Hematopoietic multipotent progenitor cell treated with erythropoietin and hydrocortisone succinate and interleukin-3 and kit ligand, for 4 days (in vitro differentiated cells): ENCODE measurements around the gene RAD51B.

ENCODE experiments used
- DNase-seq: peaks from one replicate; pipeline ENCODE4 v3.0.0-alpha.2; 2015

Gene RAD51B

GRCh38 chr14:68477461-68478085 is 658.0 kb downstream of the RAD51B start:
- DNase-seq, result no peak

DNA sequence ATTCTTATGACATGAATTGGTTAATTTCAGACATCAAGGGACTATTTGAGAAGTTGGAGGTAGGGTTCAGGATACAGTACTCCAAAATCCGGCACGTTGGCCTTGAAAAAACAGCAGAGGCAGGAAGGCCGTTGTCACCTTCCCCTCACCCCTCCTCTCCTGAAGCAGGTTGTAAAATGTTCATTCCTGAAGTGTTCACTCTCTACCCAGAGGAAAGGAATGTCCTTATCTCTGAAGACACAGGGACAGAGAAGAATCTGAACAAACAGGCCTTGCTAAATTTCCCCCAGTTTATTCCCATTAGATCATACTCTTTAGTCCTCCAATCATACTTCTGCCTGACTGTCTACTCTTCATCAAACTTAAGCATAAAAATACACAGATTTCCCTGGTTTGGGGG is 659.7 kb downstream of the RAD51B start:
- DNase-seq, result no peak

GRCh38 chr14:68482018-68482417 is 662.4 kb downstream of the RAD51B start:
- DNase-seq, result no peak

DNA sequence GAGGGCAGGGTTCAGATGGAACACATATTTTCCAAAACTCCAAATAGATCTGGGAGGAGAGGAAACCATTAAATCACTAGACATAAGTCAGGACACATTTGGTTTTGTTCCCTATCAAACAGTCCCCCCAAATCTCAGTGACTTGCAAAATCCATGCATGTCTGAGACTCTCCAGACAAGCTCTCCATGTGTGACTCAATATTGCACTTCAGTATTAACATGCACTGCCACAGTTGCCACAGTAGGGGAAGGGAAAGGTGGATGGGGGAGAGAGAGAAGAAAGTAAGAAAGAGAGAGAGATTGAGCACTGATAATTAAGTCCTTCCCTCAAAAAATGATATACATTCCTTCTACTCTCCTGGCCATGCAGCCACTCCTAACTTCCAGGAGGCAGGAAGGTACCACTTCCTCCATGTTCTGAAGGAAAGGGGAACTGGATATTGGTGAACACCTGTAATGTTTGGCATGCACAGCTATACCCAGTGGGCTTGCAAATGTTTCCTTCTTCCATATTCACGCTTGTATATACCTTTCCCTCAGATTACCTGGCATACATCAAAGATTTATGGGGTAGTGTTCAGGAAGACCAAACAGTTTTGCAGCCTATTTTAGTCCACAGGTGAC is 663.3 kb downstream of the RAD51B start:
- no peak for DNase-seq

DNA sequence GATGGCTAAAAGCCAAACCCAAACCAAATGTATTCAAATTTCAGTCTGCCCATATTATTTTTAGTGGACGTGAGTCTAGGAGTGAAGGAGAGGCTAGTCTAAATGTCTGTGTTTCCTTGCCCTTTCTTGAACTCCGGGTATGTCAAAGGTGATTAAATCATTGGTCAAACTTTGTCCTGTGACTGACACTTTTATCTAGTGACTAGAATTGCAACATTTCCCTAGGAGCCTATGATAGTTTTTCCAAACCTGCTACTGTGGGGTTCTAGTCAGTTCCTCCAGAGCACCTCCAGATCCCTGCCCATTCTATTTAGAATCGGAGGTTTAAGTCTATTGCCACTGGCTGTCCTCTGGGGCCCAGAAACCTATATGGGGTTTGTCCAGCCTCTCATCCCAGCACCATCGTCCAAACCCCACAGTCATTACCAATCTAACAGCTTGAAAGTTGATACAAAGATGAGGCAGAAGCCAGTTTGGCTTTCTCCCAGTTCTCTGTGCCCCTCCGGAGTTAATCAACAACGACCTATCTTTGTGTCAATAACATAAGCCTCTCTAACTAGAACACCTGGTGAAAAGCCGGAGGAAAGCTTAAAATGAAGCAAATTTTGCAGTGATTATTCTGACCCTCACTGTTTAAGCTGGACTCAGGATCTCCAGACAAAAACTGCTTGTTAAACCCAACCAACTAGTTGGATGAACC is 666.6 kb downstream of the RAD51B start:
- DNase-seq, result no peak

- no peak for DNase-seq
These were observed 667.2 kb downstream of the RAD51B start for GRCh38 chr14:68486809-68487208.

- DNase-seq, result no peak
These were observed 668.4 kb downstream of the RAD51B start for GRCh38 chr14:68487805-68488590.

- no peak for DNase-seq
These were observed 672.2 kb downstream of the RAD51B start for GRCh38 chr14:68491793-68492192.

GRCh38 chr14:68492381-68493151 is 673.0 kb downstream of the RAD51B start:
- no peak for DNase-seq

- no peak for DNase-seq
These were observed 673.8 kb downstream of the RAD51B start for GRCh38 chr14:68493152-68493911.

DNA sequence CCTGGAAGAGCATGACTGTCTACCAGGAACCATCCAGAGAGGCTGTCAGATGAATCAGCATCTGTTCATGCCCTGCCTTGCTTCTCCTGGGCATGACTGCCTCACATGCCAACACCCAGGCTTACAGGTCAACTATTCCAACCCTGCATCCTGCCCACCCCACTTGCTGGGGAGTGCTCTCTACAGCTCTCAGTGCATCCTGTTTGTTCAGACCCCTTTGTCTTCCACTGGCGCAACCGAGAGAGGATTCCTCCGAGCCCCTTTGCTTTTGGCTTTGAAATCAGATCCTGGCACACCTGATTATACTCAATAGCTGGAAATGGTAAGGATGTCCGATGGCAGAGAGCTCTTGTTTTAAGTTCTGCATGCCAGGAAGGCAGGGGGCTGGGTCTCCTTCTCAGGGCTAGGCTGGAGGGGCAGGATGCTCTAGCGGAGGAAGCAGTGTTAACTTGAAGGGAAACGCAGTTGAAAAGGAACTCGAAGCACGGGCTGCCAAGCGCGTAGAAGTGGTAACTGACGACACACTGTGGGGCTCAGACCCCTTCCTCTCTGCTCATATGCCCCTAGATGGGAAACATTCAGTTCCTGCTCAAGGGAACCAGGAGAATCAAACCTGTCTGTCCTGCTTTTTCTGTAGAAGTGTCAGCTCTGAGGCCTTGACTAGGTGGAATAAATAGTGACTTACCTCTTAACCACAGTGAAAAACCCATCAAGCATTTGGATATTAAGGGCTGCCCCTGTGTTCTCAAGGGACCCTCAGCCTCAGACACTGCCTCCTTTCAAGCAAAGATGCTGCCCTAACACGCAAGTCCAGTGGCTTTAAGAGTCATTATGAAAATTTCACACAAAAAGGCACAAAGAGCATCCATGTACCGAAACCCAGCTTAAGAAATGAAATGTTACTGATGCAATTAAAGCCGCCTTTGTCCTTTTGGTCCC is 675.8 kb downstream of the RAD51B start:
- DNase-seq, result no peak

GRCh38 chr14:68497011-68497410 is 677.4 kb downstream of the RAD51B start:
- DNase-seq, result no peak

GRCh38 chr14:68499451-68499850 is 679.9 kb downstream of the RAD51B start:
- no peak for DNase-seq

- peak; percentile 19 for DNase-seq
These were observed 681.6 kb downstream of the RAD51B start for GRCh38 chr14:68501171-68501570.

- peak; percentile 29 for DNase-seq
These were observed 682.1 kb downstream of the RAD51B start for GRCh38 chr14:68501614-68502052.

DNA sequence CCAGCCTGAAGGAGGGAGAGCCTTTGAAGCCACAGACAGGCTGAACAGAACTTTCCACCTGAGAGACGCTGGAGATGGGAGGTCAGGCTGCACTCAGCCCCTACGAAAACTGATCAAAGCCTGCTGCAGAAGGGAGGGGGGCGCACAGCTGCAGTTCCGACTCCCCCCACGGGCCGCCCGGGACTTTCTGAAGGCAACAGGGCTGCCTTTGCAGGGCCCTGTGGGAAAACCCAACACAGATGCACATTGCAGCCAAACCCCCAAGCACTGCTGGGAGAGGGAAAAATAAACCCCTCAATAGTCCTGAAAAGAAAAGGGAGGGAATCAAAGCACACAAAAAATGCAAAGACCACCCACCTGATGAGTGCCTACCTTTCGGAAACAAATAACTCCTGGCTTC is 682.7 kb downstream of the RAD51B start:
- DNase-seq, result no peak

GRCh38 chr14:68503186-68503825 is 683.7 kb downstream of the RAD51B start:
- no peak for DNase-seq

GRCh38 chr14:68504861-68505260 is 685.3 kb downstream of the RAD51B start:
- no peak for DNase-seq

DNA sequence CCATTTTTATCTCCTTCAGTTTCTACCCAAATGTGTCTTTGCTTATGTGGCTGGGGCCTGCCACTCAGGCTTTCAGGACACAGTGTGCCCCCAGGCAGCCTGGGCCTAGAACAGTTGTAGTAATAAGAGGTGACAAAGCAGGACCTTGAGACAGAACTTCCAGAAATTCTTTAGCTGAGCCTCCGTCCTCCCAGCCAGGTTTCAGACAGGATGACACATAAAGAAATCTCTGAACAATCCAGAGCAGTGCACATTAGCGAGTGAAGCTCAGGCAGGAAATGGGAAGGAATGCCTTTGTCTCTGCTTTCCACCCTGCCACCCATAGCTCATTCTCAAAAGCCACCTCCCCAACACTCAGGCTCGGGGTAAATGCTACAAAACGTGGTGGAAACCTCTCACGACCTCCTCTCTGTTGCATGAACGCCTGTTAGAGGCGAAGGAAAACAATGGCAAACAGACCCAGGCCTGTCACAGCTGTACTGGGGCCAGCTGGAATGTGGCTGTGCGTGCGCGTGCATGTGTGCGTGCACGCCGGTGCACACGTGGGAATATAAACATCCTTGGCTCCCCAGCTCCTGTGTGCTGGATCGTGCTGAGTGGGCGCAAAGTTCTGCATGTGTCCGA is 686.6 kb downstream of the RAD51B start:
- DNase-seq, result no peak
